RWPE1 (cell line): ENCODE data around the gene UBL4B.
"Not testable (repeated sequence)": the region's sequence is repeated elsewhere in the genome, so short reads cannot be mapped to it uniquely, and the experiment has no call there.

ENCODE experiments used
- CTCF ChIA-PET: fragments of 350-600 bp; sonication (Branson Sonifier 250); formaldehyde crosslinking; extraction: SDS; loops from one replicate; lab custom pipeline; 2021; lab: Yijun Ruan, JAX
- POLR2A ChIA-PET: fragments of 400-600 bp; formaldehyde crosslinking; extraction: SDS; loops from one replicate; lab custom pipeline; 2020; ENCODE audit warnings: antibody characterized with exemption; ENCODE audit not compliant: low non-redundant PET; lab: Yijun Ruan, JAX
- DNase-seq: peaks from one replicate; pipeline ENCODE4 v3.0.0; 2012; ENCODE audit warnings: low spot score
- H3K27ac ChIP-seq: fragments of 450-650 bp; 2 replicates; pipeline ENCODE4 v1.5.1; 2017
- CTCF ChIP-seq: fragments of 450-650 bp; conservative IDR thresholded peaks from 2 replicates; pipeline ENCODE4 v1.5.1; 2017; ENCODE audit warnings: low read depth, mild to moderate bottlenecking

Gene UBL4B

GRCh38 chr1:110074166-110074565 lies 38.1 kb upstream of the UBL4B start:
- H3K27ac ChIP-seq = no peak overlapping the region
- POLR2A ChIA-PET = no interaction called here
- DNase-seq = no peak
- TF ChIP-seq CTCF = no peak
- CTCF ChIA-PET = no interaction called here

GRCh38 chr1:110076789-110077500 lies 35.3 kb upstream of the UBL4B start:
- POLR2A ChIA-PET = no interaction called here

GRCh38 chr1:110079995-110080394 lies 32.2 kb upstream of the UBL4B start:
- CTCF ChIA-PET, H3K27ac ChIP-seq, POLR2A ChIA-PET, DNase-seq: not testable (repeated sequence)

More at GRCh38 chr1:110076789-110077500, 35.3 kb upstream of the UBL4B start:
- DNase-seq = no peak
- TF ChIP-seq CTCF = no peak
- no peak overlapping the region for H3K27ac ChIP-seq
- CTCF ChIA-PET = interaction anchor here (0.6 to 1.8 kb wide), 3 partner anchors 11 to 17 kb away, joined by 3 to 4 read pairs (median 3); no protein-coding TSS in a partner anchor

- ChIA-PET POLR2A (no interaction called here), CTCF (interaction anchor here (0.8 kb wide), 1 partner anchor 28 kb away, joined by 3 read pairs; no protein-coding TSS in a partner anchor)
- no peak for DNase-seq
- no peak for TF ChIP-seq CTCF
- H3K27ac ChIP-seq = no peak overlapping the region
These were observed 31.2 kb upstream of the UBL4B start for GRCh38 chr1:110081061-110081460.

GRCh38 chr1:110082477-110082876 lies 29.8 kb upstream of the UBL4B start:
- no peak overlapping the region for H3K27ac ChIP-seq
- no peak for DNase-seq
- CTCF ChIA-PET = interaction anchor here (1.3 kb wide), 1 partner anchor 24 kb away, joined by 4 read pairs; no protein-coding TSS in a partner anchor
- POLR2A ChIA-PET = no interaction called here
- TF ChIP-seq CTCF = no peak

GRCh38 chr1:110083061-110083865 lies 29.0 kb upstream of the UBL4B start:
- DNase-seq = no peak
- POLR2A ChIA-PET = no interaction called here
- H3K27ac ChIP-seq = no peak overlapping the region
- CTCF ChIA-PET = no interaction called here
- no peak for TF ChIP-seq CTCF
